Left ventricle myocardium inferior (tissue), 1 donor: ENCODE measurements around the gene MPZL3. TPM values are rescaled to one million over a fixed set of nuclear protein-coding genes. Genes with fewer than 3 reads are reported as not detected.

Experiments used
- DNase-seq: peaks from one replicate; pipeline ENCODE4 v3.0.0-alpha.2; 2020
- H3K27ac ChIP-seq: fragments of 200-600 bp; replicated peaks from 2 replicates; pipeline ENCODE4 v1.8.0; 2021
- H3K27me3 ChIP-seq: fragments of 200-600 bp; 2 replicates; pipeline ENCODE4 v1.8.0; 2021; ENCODE audit warnings: low read depth
- H3K36me3 ChIP-seq: fragments of 200-600 bp; 2 replicates; pipeline ENCODE4 v1.8.0; 2021
- H3K4me1 ChIP-seq: fragments of 200-600 bp; 2 replicates; pipeline ENCODE4 v1.8.0; 2021
- H3K4me3 ChIP-seq: fragments of 200-600 bp; 2 replicates; pipeline ENCODE4 v1.8.0; 2021; ENCODE audit warnings: mild to moderate bottlenecking, moderate library complexity
- H3K9me3 ChIP-seq: fragments of 200-600 bp; replicated peaks from 2 replicates; pipeline ENCODE4 v1.8.0; 2021
- CTCF ChIP-seq: fragments of 200-600 bp; IDR thresholded peaks from 2 replicates; pipeline ENCODE4 v1.8.0; 2021; ENCODE audit warnings: antibody characterized with exemption, mild to moderate bottlenecking, borderline replicate concordance
- intact Hi-C: fragments of 100-400 bp; cut with micrococcal nuclease; formaldehyde crosslinking; loops from one replicate; pipeline ENCODE4 v1.11.0; 2022
- total RNA-seq: library from RNA; stranded (reverse); fragmentation: NEBNext Ultra II Directional; extraction: Animal tissue kit (Norgen Biotek cat#: 25700); gene quantifications from one replicate; pipeline ENCODE4 v1.2.1, GENCODE V29; 2021
- donor health status: DM: no; HTN: yes; CAD: no; lungs with severe emphysema.

The MPZL3 gene
- total RNA-seq, 1 donor from 2014 or later = 2.7 TPM

GRCh38 chr11:118221419-118221818, 30.7 kb downstream of the MPZL3 start:
- Histone ChIP-seq H3K4me1 (no peaks in the 10 kb centered on the region), H3K27ac (no peak overlapping the region), H3K36me3 (no peaks in the 10 kb centered on the region), H3K27me3 (peaks cover 21% of the 10 kb centered on the region), H3K9me3 (no peaks in the 10 kb centered on the region), H3K4me3 (no peak overlapping the region)
- no peak for DNase-seq
- intact Hi-C loops = no loop called here
- TF ChIP-seq CTCF = no peak

- DNase-seq = no peak
- Histone ChIP-seq H3K36me3 (no peaks in the 10 kb centered on the region), H3K27me3 (peaks cover 21% of the 10 kb centered on the region), H3K4me1 (no peaks in the 10 kb centered on the region), H3K4me3 (no peak overlapping the region), H3K27ac (no peak overlapping the region), H3K9me3 (no peaks in the 10 kb centered on the region)
- TF ChIP-seq CTCF = no peak
- intact Hi-C loops = no loop called here
Observed at GRCh38 chr11:118219732-118220131, 32.4 kb downstream of the MPZL3 start.

- intact Hi-C loops = no loop called here
- peaks cover 21% of the 10 kb centered on the region for H3K27me3 ChIP-seq
- no peaks in the 10 kb centered on the region for H3K4me1 ChIP-seq
- no peak for TF ChIP-seq CTCF
- H3K36me3 ChIP-seq = no peaks in the 10 kb centered on the region
- H3K9me3 ChIP-seq = no peaks in the 10 kb centered on the region
- no peak overlapping the region for H3K4me3 ChIP-seq
- H3K27ac ChIP-seq = no peak overlapping the region
- no peak for DNase-seq
Observed at GRCh38 chr11:118219244-118219643, 32.9 kb downstream of the MPZL3 start.

- intact Hi-C loops = no loop called here
- H3K27ac ChIP-seq = no peak overlapping the region
- DNase-seq = no peak
- peaks cover 1% of the 10 kb centered on the region for H3K4me1 ChIP-seq
- no peak overlapping the region for H3K4me3 ChIP-seq
- no peaks in the 10 kb centered on the region for H3K36me3 ChIP-seq
- no peaks in the 10 kb centered on the region for H3K9me3 ChIP-seq
- peaks cover 16% of the 10 kb centered on the region for H3K27me3 ChIP-seq
- no peak for TF ChIP-seq CTCF
Observed at GRCh38 chr11:118217575-118217974, 34.6 kb downstream of the MPZL3 start.

- TF ChIP-seq CTCF = no peak
- intact Hi-C loops = no loop called here
- Histone ChIP-seq H3K4me3 (no peak overlapping the region), H3K4me1 (peaks cover 9% of the 10 kb centered on the region), H3K9me3 (no peaks in the 10 kb centered on the region), H3K27me3 (peaks cover 11% of the 10 kb centered on the region), H3K27ac (no peak overlapping the region), H3K36me3 (no peaks in the 10 kb centered on the region)
- no peak for DNase-seq
Observed at GRCh38 chr11:118216621-118217481, 35.3 kb downstream of the MPZL3 start.
